Uterus (tissue), 2 donors: ENCODE data around the gene SSBP4.

Experiments used
- POLR2A ChIP-seq, 2 donors: fragments of 450-650 bp; IDR thresholded peaks; one replicate each; pipeline ENCODE4 v1.6.1; 2016; ENCODE audit warnings: antibody characterized with exemption in 2 of 2, mild to moderate bottlenecking in 1 of 2, moderate library complexity in 1 of 2
- TF ChIP-seq, protein P1 (sequence below), 4 experiments: fragments of 200-600 bp in 2 of 4; fragments of 450-650 bp in 2 of 4; sonication (generic) in 2 of 4; IDR thresholded peaks; one replicate each; pipeline ENCODE4 v1.5.1; 2016 to 2019; ENCODE audit warnings: antibody characterized with exemption in 4 of 4, mild to moderate bottlenecking in 2 of 4, moderate library complexity in 1 of 4

DNA sequence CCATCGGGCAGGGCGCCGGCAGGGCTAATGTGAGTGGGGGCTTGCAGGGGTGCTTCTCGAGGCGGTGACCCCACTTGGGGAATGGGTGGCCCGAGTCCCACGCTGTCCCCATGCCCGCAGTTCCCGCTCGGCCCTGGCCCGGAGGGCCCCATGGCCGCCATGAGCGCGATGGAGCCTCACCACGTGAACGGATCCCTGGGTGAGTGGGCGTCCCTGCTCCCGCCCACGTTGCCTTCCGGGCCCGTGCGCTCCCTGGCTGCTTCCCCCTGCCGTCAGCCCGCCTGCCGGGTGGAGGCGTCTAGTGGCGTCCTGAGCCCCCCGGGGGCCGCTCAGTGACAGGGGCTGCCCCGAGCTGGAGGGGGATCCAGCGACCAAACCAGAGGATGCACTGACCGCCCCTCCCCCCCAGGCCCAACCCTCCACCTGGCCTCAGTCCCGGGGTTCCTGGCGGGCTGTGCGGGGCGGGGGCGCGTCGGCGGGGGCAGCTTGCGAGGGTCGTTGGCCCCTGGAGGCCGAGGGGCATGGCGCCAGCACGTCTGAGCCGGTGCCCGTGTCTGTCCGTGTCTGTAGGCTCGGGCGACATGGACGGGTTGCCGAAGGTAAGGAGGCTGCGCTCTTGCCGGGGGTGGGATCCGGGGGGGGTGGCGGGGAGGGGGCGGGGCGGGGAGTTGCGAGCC, 14.0 kb downstream of the SSBP4 start:
- TF ChIP-seq, protein P1, sequence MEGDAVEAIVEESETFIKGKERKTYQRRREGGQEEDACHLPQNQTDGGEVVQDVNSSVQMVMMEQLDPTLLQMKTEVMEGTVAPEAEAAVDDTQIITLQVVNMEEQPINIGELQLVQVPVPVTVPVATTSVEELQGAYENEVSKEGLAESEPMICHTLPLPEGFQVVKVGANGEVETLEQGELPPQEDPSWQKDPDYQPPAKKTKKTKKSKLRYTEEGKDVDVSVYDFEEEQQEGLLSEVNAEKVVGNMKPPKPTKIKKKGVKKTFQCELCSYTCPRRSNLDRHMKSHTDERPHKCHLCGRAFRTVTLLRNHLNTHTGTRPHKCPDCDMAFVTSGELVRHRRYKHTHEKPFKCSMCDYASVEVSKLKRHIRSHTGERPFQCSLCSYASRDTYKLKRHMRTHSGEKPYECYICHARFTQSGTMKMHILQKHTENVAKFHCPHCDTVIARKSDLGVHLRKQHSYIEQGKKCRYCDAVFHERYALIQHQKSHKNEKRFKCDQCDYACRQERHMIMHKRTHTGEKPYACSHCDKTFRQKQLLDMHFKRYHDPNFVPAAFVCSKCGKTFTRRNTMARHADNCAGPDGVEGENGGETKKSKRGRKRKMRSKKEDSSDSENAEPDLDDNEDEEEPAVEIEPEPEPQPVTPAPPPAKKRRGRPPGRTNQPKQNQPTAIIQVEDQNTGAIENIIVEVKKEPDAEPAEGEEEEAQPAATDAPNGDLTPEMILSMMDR (IDR thresholded peaks at IDR 0.05): no peak
- TF ChIP-seq POLR2A (IDR thresholded peaks at IDR 0.05): no peak
